Measurements from ENCODE around the gene SLC51B.
"Not testable (repeated sequence)": the region's sequence is repeated elsewhere in the genome, so short reads cannot be mapped to it uniquely, and the experiment has no call there.

SLC51B gene

DNA sequence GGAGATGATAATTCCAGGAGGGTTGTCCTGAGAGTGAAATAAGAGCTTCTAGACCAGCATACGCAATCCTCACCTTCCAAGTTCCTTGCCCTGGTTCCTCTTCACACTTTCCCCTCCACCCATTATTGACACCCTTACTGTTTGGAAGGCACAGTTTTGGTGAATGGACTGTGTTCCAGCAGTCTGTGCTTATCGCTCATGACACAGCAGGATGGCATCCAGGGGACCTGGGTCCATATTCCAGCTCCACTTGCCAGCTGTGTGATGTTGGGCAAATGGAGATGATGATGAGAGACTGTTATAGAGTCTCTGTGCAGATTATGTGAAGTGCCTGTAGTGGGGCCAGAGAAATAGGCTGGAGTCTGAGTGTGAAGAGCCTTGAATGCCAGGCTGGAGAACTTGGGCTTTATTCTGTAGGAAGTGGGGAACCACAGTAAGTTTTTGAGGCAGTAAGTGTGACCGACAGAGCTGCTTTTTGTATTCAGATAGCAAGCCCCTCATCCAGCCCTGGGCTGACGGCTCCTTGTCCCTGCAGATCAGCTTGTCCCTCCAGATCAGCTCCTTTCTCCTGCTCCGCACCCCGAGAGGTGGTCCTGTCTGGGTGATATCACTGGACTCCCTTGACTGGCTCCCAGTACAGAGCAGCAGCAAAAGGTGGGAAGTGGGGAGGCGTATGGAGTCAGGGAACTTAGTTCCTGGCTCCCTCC is 39.5 kb downstream of the SLC51B start:
- no peak for DNase-seq (ENCODE audit: low spot score)

DNA sequence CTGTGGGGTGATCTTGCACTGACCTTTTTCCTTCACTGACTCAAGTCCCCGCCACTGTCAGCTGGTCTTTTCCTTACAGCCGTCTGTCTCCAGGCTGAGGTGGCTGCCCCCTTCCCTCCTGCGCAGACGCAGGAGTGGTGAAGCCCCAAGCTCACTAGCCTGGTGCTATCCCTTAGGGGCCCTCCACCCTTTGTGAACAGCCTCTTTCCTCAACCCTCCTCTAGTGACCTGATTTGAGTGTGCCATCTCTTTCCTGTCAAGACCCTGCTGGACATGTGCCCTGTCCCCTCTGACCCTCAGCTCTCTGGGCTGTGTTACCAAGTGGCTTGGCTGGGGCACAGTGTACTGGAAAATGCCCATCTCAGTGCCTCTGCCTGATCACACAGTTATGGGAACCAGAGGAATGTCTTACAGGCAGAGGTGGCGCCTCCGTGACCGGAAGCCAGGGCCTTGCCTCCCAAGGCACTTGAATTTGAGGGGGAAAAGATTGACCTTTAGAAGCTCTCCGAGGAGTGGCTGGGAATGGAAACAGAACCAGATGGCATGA is 40.1 kb downstream of the SLC51B start:
- DNase-seq (ENCODE audit: low spot score): no peak

DNA sequence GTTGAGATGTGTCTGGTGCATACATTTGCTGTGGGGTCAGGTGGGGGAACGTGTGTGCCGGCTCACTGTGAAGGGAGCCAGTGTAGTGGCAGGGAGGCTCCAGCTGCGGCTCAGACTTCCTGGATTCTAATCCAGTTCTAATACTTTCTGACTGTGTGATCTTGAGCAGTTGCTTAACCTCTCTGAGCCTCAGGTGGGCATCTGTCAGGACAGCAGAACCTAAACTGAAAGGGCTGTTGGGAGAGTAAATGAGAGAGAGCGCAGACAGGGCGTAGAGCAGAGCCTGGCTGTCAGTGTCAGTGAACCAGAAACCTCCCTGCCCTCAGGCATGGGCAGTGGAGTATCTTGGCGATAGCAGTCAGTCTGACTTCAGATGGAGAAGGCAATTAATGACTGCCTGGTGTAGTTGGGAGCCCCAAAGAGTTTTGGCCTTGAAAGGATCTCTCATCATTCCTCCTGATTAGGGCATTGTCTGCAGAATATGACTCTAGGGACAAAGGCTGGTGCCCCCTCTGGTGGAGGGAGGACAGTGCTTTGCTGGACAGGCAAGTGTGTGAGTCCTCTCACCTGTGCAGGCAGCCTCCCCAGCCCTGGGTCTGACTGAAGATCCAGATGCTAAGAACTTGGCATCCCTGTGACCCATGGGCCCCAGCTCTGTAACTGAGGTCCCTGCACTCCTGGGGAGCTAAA is 40.9 kb downstream of the SLC51B start:
- DNase-seq (ENCODE audit: low spot score): peak; percentile 4

DNA sequence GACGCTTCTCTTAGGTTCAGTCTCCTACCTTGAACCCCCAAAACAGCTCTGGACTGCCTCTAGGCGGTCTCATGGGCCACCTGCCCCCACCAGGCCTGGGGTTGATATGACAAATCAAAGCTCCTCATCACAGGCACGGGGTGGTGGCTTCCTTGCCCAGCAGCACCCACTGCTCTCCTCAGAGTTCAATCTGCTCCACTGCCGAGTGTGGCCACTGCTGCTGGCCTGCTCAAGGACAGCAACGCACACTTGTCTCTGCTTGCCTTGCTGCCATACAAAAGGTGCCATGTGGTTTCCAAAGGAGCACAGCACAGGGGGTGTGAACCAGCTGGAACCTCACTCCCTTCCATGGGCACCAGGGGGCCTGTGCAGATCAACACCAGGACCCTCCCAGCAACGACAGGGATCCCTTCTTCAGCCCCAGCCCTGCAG is 41.5 kb downstream of the SLC51B start:
- no peak for DNase-seq (ENCODE audit: low spot score)

DNA sequence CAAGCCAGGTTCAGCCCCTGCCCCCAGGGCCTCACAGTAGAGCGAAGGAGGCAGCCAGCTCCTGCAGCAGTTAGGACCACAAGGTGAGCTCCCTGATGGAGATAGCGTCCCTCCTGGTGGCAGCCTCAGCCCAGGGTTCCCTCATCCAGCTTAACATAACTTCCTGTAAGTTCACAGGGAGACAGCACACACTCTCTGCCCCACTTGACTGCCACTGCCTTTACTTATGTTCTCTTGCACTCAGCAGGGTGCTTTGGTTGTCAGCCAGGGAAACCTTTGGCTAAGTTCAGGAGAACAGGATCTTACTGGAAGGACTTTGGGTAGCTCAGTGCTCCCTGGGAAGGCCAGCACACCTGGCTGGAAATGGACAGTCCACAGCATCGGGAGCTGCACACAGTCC is 42.2 kb downstream of the SLC51B start:
- no peak for DNase-seq (ENCODE audit: low spot score)

DNA sequence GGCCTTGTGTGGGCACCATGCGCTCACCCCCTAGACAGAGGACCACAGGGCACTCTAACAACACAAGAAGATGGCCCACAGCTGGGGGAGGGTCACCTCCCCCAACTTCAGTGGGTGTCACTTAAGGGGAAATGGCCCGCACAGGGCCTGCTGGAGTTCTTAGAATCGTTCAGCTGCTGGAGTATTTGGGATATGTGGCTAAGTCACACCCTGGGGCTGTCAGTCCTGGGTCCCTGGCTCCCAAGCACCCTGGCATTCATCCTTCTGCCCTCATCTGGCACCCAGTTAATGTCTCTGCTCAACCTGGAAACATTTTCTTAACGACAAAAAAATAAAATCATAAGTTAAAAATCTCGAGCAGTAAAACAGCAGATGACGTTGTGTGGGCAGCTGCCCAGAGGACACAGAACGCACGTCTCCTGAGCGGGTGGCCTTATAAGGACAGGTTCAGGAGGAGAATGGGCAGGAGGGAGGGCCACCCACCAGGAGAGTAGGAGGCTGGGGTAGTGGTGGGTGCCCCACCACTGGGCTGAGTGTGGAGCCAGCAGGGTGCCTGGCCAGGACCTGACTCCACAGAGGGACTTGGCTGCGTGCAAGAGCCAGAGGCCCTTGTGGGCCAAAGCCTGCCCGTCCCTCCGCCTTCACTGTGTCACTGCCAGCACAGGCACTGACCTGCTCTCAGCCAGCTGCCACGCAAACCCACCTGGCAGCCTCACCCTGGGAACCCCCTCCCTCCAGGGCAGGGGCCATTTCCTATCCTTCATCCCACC is 42.9 kb downstream of the SLC51B start:
- DNase-seq (ENCODE audit: low spot score): no peak

DNA sequence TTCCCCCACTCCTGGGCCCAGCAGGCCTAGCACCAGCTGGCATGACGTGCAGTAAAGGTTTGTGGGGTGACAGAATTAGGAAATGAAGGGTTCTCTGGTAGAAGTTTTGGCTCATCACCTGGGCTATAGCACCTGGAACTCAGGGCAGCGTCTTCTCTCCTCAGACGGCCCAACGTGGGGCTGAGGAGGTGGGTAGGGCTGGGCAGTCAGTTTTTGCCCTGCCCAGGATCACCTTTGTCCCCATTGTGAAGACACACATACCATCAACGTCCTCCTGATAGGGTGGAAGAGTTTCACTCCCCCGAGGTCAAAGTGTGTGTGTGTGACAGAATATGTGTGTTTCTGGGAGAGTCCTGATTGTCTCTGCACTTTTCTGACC is 43.4 kb downstream of the SLC51B start:
- DNase-seq (ENCODE audit: low spot score): no peak

DNA sequence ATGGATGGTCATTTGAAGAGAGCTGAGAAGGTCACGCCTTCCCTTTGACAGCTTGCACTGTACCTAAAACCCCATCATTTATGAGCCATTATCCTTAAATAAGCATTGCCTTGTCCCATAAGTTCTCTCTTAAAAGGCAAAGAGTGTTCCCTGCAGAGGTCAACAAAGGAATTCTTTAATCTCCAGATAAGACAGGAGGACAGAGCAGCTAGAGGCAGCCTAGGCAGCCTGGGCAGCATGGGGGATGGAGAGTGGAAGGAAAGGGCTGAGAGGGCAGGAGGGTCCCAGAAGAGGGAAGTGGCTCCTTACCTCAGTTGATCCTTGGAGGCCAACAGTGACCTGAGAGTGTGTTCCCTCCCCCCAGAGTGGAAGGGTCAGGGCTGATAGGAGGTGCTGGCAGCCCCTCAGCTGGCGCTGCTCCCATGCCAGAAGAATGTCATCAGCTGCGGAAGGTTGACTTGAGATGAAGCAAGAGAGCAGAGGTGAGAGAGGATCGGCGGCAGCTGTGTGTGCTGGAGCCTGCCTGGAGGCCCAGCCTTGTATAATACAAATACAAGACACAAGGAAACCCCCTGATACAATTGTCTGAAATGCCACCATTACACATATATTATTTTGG is 44.1 kb downstream of the SLC51B start:
- DNase-seq (ENCODE audit: low spot score): no peak

DNA sequence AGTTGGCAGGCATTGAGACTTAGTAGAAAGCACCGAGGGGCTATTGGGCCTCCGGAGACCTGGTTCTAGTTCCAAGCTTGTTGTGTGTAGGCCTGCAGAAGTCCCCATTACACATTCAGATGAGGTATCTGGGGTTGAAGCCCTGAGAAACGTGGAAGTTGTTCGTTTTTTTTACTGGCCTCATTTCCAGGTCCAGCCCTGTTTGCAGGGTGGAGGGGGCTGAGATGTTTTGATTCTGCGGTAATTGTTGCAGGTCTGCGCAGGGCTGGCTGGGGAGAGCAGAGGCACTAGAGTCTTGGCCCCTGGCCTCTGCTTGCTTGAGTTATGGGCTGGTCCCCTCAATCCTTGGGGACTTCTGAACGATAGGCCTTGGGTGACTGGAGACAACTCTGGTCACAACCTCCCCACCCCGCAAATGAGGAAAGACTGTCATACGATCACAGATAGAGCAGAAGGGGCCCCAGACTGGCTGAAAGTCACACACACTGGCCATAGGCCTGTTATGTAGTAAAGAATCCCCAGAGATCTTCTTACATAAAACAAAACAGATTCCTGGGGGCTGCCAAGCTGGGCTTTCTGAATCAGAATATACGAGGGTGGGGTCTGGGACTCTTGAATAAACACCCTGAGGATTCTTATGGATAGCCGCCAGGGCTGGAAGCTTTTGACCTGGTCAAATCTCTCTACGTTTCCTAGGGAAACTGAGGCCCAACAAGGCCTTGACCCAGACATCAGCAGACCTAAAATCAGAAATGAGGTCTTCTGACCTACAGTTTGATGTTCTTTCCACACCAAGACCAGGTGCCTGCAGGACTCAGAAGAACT is 47.0 kb downstream of the SLC51B start:
- DNase-seq (ENCODE audit: low spot score): no peak

DNA sequence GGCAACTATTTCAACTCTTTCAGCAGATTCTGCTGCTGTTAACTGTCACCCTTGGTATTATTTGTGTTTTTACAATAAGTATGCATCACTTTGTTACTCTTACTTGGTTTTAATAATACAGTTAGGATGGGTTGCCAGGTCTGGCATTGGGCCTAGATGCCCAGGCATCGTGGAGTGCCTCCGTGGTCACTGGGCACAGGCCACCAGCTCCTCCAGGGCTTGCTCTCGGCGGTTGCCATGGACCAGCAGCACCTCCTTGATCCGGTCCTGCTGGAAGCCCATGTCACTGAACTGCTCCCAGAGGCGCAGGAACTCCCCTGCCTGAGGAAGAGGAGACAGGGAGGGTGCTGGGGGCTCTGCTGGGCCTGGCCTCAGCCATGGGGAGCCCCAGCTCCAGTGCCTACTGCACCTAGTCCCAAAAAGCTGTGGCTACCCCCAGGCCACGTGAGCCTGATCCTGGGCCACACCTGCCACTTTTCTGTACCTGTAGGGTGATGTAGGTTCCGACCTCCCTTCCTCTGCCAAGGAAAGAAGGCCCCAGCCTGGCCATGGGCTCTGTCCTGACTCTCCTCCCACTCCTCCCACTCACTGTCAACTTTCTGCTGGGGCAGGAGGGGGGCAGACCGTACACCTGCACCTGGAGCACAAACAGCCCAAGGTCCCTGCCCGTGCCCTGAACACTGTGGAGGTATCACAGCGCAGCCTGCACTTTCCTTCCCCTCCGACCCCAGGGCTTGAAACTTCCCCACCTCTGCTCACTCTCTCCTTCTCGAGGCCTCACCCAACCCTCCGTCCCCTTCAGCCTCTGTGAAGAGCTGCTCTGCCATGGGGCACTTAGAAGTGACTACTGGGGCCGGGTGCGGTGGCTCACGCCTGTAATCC is 48.0 kb downstream of the SLC51B start:
- DNase-seq (ENCODE audit: low spot score): no peak

DNA sequence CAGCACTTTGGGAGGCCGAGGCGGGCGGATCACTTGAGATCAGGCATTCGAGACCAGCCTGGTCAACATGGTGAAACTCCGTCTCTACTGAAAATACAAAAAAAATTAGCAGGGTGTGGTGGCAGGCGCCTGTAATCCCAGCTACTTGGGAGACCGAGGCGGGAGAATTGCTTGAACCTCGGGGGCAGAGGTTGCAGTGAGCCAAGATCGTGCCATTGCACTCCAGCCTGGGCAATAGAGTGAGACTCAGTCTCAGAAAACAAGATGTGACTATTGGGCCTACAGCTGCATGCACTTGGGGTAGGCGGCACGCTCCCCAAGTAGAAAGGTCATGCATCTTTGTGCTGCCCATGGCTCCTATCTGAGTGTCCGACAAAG is 48.6 kb downstream of the SLC51B start:
- DNase-seq (ENCODE audit: low spot score): not testable (repeated sequence)

DNA sequence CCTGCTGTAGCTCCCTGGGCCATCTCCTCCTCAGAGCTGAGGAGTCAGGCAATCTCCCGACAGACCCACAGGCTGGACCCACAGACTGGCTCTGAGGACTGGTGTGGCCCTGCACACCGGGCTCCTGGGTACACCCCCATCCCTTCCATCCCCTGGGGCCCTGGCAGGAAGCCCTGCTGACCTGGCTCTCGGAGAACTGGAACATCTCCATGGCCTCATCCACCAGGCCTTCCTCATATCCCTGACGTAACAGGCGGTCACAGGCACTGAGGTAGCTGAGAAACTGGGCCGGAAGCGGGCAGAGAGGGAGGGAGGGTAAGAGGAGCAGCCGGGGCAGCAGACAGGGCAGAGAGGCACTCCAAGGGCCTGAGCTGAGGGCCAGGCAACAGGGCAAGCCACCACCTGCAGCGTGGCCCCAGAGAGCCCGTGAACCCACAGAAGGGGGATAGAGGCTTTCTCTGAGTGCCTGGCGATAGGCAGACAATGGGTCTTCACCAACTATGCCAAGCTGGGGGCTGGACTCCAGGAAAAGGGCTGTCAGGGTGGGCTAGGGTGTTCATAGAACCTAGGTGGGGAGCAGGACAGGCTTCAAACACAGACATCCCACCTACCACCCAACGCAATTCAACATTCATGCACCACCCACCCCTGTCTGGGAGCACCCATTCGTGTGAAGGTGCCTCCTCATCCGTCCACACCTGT is 49.3 kb downstream of the SLC51B start:
- no peak for DNase-seq (ENCODE audit: low spot score)

DNA sequence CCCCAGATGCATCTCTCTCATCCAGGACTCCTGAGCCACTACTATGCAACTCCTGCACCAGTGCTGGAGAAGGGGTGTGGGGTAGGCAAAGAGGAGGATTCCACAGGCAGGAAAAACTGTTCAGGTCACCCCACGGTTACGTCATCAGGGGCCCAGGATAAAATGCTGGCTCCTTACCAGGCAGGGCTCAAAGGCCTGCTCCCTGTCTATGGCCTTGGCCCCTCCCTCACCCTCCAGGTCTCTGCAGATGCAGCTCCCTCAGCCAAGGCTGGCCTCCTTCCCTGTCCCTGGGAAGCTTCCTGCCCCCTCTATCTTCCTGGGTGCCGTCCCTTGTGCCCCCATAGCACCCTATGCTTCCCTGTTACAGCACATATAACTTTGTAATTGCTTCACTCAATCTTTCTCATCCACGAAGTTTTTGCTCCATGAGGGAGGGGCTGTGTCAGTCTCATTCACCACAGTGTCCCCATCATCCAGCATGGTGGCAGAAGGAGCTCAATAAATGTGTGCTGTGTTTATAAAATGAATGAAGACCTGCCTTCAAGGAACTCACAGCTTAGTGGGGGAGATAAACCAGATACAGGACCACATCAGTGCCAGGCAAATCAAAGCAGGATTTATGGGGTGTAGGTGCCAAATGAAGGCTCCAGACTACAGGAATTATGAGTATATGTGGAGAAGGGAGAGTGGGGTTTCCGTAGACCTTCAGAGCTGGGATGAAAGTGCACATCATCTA is 50.0 kb downstream of the SLC51B start:
- no peak for DNase-seq (ENCODE audit: low spot score)

DNA sequence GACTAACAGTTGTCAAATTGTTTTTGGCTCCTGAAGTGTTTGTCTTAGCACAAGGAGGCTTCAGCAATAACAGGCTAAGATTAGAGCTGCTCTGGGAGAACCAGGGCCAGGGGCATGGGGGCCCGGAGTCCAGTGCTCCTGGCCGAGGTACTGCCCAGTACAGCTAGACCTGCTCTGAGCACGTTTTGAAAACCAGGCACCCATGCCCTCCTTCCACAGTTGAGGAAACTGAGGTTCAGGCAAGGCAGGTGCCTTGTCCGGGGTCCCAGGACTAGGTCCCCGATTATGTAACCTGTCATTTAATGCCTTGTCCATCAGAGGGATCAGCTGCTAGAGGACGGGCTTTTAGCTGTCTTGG is 50.5 kb downstream of the SLC51B start:
- no peak for DNase-seq (ENCODE audit: low spot score)

DNA sequence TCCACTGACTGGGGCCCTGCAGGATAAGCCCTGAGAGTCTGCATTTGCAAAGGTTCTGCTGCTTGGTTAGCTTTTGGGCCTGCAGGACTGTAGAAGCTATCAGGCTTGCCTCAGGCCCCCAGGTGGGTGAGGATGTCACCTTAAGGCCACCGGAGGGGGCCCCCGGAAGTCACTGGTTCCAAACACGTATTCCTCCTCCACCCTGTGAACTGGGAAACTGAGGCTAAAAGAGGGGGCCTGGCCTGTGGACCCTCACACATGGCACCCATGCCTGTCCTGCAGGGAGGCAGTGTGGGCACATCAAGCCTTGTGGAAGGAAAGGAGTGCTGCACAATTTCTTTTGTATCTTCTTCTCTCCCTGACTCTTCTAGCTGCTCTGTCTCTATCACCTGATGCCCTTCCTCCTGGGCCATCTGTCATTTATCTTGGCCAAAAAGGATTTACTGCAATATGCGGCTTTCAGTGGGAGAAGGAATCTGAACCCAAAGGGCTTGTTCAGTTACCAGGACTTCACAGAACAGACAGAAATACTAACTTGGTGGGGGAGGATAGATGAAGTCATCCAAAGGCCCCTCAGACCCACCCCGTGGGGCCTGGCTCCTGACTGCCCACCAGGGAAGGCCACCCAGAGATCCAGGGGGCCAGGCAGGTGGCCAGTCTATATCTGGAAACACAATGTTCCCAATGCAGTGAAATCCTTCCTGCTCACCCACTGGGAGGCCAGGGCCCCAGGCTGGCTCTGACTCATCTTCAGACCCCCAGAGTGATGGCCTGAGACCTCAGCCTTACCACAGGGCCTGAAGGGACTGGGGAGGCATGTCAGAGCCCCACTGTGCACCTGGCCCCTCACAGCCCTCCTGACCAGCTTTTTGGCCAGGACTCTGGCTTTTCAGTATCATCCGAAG is 51.5 kb downstream of the SLC51B start:
- DNase-seq (ENCODE audit: low spot score): no peak

DNA sequence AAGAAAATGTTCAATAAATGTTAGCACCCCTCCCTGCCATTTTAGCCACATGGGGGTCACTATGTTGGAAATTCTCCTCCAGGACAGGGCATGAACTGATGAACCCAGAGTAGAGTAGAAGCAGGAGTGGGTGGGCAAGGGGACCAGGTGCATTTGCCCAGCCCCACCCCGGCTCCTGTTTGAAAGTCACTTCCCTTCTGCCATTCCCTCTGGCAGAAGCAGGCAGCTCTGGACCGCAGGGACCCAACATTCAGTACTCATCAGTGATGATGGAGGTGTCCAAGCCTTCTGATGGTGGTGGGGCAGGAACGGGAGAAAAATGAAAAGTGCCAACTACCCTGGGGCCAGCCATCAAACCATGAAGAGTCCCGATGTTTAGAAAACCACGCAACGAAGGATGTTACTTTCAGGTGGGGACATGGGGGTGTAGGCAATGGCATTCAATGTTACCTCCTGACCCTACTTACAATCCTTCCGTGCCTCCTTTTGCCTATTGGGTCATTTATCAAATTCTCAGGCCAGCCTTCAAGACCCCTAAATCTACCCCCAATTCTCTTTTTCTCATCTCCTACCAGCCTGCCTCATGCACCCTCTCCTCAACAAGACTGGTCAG is 52.6 kb downstream of the SLC51B start:
- DNase-seq (ENCODE audit: low spot score): no peak

DNA sequence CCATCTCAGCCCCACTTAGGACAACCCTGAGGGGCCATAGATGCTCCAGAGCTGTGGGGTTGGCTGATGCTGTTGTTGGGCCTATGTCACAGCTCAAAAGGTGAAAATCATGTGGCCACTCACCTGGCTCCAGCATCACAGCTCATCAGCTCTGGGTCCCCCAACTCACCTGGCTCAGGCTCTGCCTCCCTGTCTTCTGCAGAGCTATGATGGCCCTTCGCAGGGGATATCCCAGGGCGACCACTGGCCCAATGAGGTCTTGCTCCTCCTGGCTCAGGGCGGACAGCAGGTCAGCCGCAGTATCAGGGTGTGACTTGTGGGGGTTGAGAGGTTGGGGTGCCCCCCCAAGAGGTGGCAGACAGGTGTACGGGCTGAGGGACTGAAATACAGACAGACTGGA is 54.1 kb downstream of the SLC51B start:
- no peak for DNase-seq (ENCODE audit: low spot score)

DNA sequence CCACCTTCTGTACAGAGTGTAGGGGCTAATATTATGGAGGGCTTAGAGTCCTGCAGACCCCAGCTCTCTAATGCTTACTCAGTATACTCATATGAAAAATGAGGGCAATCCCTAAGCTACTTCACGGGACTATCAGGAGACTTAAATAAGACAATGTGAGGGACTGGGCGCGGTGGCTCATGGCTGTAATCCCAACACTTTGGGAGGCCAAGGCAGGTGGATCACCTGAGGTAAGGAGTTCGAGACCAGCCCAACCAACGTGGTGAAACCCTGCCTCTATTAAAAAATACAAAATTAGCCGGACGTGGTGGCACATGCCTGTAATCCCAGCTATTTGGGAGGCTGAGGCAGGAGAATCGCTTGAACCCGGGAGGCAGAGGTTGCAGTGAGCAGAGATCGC is 54.6 kb downstream of the SLC51B start:
- DNase-seq (ENCODE audit: low spot score): not testable (repeated sequence)

All from CD4-positive, alpha-beta T cell treated with Interleukin-2 at 100 ng/mL for 4 hours (primary cell).